ENCODE measurements around the gene NAA60. TPM values are rescaled to one million over a fixed set of nuclear protein-coding genes. Genes with fewer than 3 reads are reported as not detected.

NAA60 gene
- total and polyA plus RNA-seq, 2 of the 13 experiments (the other 11 are each of a cell fraction or from before 2014, with no cell fraction given), result 14.7 to 32.0 TPM

DNA sequence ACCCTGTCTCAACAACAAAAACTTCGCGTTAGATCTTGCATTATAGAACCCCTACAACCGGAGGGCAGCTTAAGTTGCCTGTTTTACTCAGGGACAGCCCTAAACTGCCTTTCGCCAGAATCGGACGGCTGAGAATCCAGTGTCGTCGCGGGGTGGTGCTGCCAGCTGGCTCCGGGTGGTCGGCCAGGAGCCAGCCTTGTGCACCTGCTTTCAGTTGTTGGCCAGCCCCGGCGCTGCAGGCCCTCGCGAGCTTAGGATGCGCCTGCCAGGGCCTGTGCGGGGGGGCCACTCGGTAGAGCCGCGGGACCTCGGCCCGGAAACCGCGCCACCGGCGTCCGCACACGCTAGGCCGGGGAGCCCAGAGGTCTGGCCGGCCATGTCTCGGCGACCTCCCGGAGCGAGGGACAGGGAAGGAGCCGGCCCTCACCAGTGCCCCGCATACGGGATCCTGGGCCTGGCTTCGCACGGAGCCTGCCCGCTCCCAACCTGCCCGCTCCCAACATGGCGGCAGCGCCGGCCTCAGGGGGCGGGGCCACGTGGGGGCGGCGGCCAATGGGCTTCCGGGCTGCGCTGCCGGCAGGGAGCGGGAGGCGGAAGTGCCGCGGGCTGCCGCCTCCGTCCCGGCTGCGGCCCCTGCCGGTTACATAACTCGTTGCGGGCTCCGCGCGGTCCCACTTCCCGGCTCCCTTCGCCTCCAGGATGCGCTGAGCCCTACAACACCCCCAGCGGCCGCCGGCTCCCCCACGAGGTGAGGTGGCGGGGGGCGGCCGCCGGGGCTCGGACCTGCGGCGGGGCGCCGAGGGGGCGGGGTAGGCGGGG lies 14.2 kb downstream of the NAA60 start (continued):
- TF ChIP-seq SNAPC4 (CRISPR knock-in tag; IDR thresholded peaks at IDR 0.05) (no peak), ZNF619 (CRISPR knock-in tag; IDR thresholded peaks at IDR 0.05) (no peak), NFYB (CRISPR knock-in tag; IDR thresholded peaks at IDR 0.05) (peak; percentile 76), PAX8 (CRISPR knock-in tag; IDR thresholded peaks at IDR 0.05; ENCODE audit: borderline replicate concordance) (no peak; the same call in 1 of the 2 replicates), ZSCAN22 (CRISPR knock-in tag; IDR thresholded peaks at IDR 0.05) (peak; percentile 58; the same call in 1 of the 2 replicates), ISX (CRISPR knock-in tag; conservative IDR thresholded peaks at IDR 0.05) (no peak; the same call in 1 of the 2 replicates), ZNF329 (CRISPR knock-in tag; IDR thresholded peaks at IDR 0.05; ENCODE audit: low read depth) (peak; percentile 71; the same call in 1 of the 2 replicates), KMT2A (CRISPR knock-in tag; IDR thresholded peaks at IDR 0.05) (peak; percentile 77), ZFP82 (CRISPR knock-in tag; IDR thresholded peaks at IDR 0.05; ENCODE audit: borderline replicate concordance) (no peak), STAG1 (CRISPR knock-in tag; IDR thresholded peaks at IDR 0.05) (no peak; the same call in 1 of the 2 replicates), HNRNPL (IDR thresholded peaks at IDR 0.05; ENCODE audit: low read depth, low read length) (0 out of 2 replicates have a peak, but pooled peaks have one; percentile 33), NFYC (CRISPR knock-in tag; IDR thresholded peaks at IDR 0.05) (peak; percentile 82), DR1 (CRISPR knock-in tag; IDR thresholded peaks at IDR 0.05) (peak; percentile 43), MBD4 (IDR thresholded peaks at IDR 0.05; ENCODE audit: borderline replicate concordance, low read length) (no peak), ZNF343 (CRISPR knock-in tag; IDR thresholded peaks at IDR 0.05) (peak; percentile 38; the same call in 1 of the 2 replicates), MED13 (CRISPR knock-in tag; IDR thresholded peaks at IDR 0.05) (peak; percentile 56; the same call in 1 of the 2 replicates), HCFC1 (IDR thresholded peaks at IDR 0.05; ENCODE audit: low read depth, low read length) (peak; percentile 65; the same call in 1 of the 2 replicates), AKAP8 (CRISPR knock-in tag; IDR thresholded peaks at IDR 0.05) (peak; percentile 78)
- TF ChIP-seq, protein P1, sequence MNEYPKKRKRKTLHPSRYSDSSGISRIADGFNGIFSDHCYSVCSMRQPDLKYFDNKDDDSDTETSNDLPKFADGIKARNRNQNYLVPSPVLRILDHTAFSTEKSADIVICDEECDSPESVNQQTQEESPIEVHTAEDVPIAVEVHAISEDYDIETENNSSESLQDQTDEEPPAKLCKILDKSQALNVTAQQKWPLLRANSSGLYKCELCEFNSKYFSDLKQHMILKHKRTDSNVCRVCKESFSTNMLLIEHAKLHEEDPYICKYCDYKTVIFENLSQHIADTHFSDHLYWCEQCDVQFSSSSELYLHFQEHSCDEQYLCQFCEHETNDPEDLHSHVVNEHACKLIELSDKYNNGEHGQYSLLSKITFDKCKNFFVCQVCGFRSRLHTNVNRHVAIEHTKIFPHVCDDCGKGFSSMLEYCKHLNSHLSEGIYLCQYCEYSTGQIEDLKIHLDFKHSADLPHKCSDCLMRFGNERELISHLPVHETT (CRISPR knock-in tag; conservative IDR thresholded peaks at IDR 0.05), result peak; percentile 84
- TF ChIP-seq, protein P2, sequence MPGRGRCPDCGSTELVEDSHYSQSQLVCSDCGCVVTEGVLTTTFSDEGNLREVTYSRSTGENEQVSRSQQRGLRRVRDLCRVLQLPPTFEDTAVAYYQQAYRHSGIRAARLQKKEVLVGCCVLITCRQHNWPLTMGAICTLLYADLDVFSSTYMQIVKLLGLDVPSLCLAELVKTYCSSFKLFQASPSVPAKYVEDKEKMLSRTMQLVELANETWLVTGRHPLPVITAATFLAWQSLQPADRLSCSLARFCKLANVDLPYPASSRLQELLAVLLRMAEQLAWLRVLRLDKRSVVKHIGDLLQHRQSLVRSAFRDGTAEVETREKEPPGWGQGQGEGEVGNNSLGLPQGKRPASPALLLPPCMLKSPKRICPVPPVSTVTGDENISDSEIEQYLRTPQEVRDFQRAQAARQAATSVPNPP (CRISPR knock-in tag; IDR thresholded peaks at IDR 0.05), result peak; percentile 74; the same call in 1 of the 2 replicates
- TF ChIP-seq, protein P3, sequence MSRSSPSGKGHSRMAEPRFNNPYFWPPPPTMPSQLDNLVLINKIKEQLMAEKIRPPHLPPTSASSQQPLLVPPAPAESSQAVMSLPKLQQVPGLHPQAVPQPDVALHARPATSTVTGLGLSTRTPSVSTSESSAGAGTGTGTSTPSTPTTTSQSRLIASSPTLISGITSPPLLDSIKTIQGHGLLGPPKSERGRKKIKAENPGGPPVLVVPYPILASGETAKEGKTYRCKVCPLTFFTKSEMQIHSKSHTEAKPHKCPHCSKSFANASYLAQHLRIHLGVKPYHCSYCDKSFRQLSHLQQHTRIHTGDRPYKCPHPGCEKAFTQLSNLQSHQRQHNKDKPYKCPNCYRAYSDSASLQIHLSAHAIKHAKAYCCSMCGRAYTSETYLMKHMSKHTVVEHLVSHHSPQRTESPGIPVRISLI (CRISPR knock-in tag; IDR thresholded peaks at IDR 0.05; ENCODE audit: borderline replicate concordance), result peak; percentile 23; the same call in 1 of the 2 replicates
